Adrenal gland (tissue), 5 donors: ENCODE data around the gene SCNM1.

Experiments used
- CTCF ChIP-seq, 6 experiments: fragments of 450-650 bp in 4 of 6; fragments of 200-600 bp in 2 of 6; sonication (generic) in 1 of 6; IDR thresholded peaks; 1 replicate in 5 of 6; 2 replicates in 1 of 6; pipeline versions ENCODE4 v1.5.1 to v1.8.0; 2016 to 2021; ENCODE audit warnings: antibody characterized with exemption in 6 of 6, mild to moderate bottlenecking in 2 of 6, moderate library complexity in 1 of 6
- POLR2A ChIP-seq, 2 donors: fragments of 450-650 bp; IDR thresholded peaks; one replicate each; pipeline ENCODE4 v1.6.1; 2017; ENCODE audit warnings: antibody characterized with exemption in 2 of 2, mild to moderate bottlenecking in 2 of 2, moderate library complexity in 1 of 2
- donor health status: DM: no; HTN: no; CAD: no.

DNA sequence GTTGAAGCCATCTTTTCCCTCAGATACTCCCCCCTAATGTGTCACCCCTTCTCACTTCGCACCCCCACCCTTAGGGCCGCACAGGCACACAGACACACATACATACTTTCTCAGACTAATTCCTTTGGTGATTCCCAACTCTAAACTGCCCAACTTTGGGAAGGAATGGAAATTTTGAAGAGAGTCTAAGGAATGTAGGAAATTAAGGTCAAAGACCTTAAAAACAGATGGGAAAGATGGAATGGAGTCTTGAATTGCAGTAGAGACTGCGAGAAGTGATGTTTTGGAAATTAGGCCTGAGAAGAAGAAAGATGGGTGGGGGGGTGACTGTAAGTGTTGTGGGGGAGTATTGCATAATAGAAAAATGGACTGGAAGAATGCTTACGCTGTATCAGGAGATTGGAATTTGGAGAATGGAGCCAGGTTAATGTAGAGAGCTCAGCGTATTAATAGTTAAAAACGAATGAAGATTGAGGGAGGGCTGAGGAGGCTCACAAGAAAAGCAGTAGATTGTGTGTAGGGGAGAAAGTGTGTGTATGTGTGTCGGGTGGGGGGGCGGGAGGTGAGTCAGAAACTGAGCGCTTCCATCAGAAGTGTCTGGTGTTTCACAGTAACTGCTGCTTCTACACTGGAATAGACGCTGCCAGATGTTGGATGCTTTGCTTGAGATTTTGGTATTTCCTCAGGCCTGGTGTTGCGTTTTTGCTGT is 34.1 kb downstream of the SCNM1 start:
- no peak for TF ChIP-seq CTCF (IDR thresholded peaks at IDR 0.05)
- no peak for TF ChIP-seq POLR2A (IDR thresholded peaks at IDR 0.05)
